Testis (tissue), 3 donors: ENCODE results near the gene PARP6. TPM values are rescaled to one million over a fixed set of nuclear protein-coding genes. Genes with fewer than 3 reads are reported as not detected.
A peak's percentile ranks its signal among the peaks of the same experiment; 100 is the strongest.

ENCODE experiments used
- DNase-seq: peaks from one replicate; pipeline ENCODE4 v3.0.0-alpha.2; 2019
- H3K27ac ChIP-seq, 2 donors: fragments of 200-600 bp; sonication (generic); one replicate each; pipeline ENCODE4 v1.5.1; 2019
- H3K27me3 ChIP-seq: fragments of 200-600 bp; sonication (generic); one replicate; pipeline ENCODE4 v1.5.1; 2019
- H3K36me3 ChIP-seq: fragments of 200-600 bp; sonication (generic); one replicate; pipeline ENCODE4 v1.5.1; 2017; ENCODE audit warnings: low read depth; ENCODE audit errors: missing control alignments
- H3K4me1 ChIP-seq: fragments of 200-600 bp; sonication (generic); one replicate; pipeline ENCODE4 v1.5.1; 2019
- H3K4me3 ChIP-seq, 2 donors: fragments of 200-600 bp; sonication (generic); one replicate each; pipeline ENCODE4 v1.5.1; 2017 to 2019
- H3K9me3 ChIP-seq: fragments of 200-600 bp; sonication (generic); one replicate; pipeline ENCODE4 v1.5.1; 2017
- POLR2A ChIP-seq: fragments of 450-650 bp; IDR thresholded peaks from one replicate; pipeline ENCODE4 v1.6.1; 2017; ENCODE audit warnings: antibody characterized with exemption, mild to moderate bottlenecking, moderate library complexity
- WGBS, 2 donors: methylation state at CpG; one replicate each; pipeline ENCODE4 v1.1.5; 2018; 5-methylcytosine and 5-hydroxymethylcytosine counted together
- intact Hi-C: fragments of 100-400 bp; cut with DNase I; formaldehyde crosslinking; loops from one replicate; pipeline ENCODE4 v1.15.1; 2023; ENCODE audit warnings: low total_unique reads
- polyA plus RNA-seq: library from polyadenylated mRNA; stranded (reverse); fragments of 350-450 nt; fragmentation: Illumina TruSeq; extraction: RNeasy Lipid Tissue Mini Kit (QIAGEN cat#74804); gene quantifications from one replicate; pipeline ENCODE4 v1.2.3, GENCODE V29; 2014; ENCODE audit warnings: low read depth, low replicate concordance; ENCODE audit not compliant: insufficient read depth
- total RNA-seq, 2 donors: library from RNA; depleted of rRNA; stranded (reverse); fragments of >200 nt; gene quantifications; one replicate each; pipeline ENCODE4 v1.2.3, GENCODE V29; 2016
- TF ChIP-seq, protein P1 (sequence below), 3 experiments: fragments of 450-650 bp in 2 of 3; fragments of 200-600 bp in 1 of 3; sonication (generic) in 1 of 3; IDR thresholded peaks; one replicate each; pipeline ENCODE4 v1.5.1; 2016 to 2019; ENCODE audit warnings: antibody characterized with exemption in 3 of 3, mild to moderate bottlenecking in 2 of 3, moderate library complexity in 1 of 3

PARP6 gene
- total and polyA plus RNA-seq, 3 donors from 2014 or later: 114 to 190 (median 182) TPM

DNA sequence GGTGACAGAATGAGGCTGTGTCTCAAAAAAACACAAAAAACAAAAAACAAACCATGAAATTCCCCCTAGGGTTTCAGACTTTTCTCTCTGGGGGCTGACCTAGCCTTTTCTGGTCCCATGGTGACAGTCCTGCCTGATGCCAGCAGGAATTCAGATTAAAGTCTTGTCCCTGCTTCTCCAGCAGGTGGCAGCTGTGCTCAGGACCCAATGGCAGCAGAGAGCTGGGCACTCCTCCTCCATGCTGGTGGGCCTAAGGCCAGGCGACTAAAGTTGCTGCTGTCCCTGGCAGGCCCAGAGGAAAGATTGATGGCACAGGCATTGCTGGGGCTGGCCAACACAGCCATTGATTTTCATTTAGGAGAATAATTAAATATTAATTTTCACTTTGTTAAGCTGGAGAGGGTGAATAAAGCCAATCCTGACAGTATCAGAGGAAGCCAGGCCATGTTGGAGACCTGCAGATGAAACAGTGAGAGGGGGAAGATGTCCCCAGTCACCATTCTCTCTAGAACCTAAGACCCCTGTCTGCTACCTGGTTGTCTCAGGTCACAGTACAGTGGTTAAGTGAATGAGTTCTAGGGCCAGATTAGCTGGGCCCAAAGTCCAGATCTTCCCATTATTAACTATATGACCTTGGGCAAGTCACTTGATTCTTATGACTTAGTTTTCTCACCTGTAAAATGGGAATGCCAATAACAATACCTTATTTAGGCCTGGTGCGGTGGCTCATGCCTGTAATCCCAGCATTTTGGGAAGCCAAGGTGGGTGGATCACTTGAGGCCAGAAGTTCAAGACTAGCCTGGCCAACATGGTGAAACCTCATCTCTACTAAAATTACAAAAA is 40.5 kb upstream of the PARP6 start:
- intact Hi-C loops: no loop called here
- H3K9me3 ChIP-seq: no peaks in the 10 kb centered on the region
- no peaks in the 10 kb centered on the region for H3K27me3 ChIP-seq
- no peak overlapping the region for H3K4me3 ChIP-seq
- no peak overlapping the region for H3K27ac ChIP-seq
- H3K4me1 ChIP-seq: no peaks in the 10 kb centered on the region
- no peak for TF ChIP-seq POLR2A
- TF ChIP-seq, protein P1, sequence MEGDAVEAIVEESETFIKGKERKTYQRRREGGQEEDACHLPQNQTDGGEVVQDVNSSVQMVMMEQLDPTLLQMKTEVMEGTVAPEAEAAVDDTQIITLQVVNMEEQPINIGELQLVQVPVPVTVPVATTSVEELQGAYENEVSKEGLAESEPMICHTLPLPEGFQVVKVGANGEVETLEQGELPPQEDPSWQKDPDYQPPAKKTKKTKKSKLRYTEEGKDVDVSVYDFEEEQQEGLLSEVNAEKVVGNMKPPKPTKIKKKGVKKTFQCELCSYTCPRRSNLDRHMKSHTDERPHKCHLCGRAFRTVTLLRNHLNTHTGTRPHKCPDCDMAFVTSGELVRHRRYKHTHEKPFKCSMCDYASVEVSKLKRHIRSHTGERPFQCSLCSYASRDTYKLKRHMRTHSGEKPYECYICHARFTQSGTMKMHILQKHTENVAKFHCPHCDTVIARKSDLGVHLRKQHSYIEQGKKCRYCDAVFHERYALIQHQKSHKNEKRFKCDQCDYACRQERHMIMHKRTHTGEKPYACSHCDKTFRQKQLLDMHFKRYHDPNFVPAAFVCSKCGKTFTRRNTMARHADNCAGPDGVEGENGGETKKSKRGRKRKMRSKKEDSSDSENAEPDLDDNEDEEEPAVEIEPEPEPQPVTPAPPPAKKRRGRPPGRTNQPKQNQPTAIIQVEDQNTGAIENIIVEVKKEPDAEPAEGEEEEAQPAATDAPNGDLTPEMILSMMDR (IDR thresholded peaks at IDR 0.05): peak; percentile 26 to 62 (median 35)
- WGBS, 2 donors: 64 to 85% methylated on average over 2 of the region's 2 CpGs
- peak; percentile 79 for DNase-seq
- H3K36me3 ChIP-seq: no peaks in the 10 kb centered on the region

DNA sequence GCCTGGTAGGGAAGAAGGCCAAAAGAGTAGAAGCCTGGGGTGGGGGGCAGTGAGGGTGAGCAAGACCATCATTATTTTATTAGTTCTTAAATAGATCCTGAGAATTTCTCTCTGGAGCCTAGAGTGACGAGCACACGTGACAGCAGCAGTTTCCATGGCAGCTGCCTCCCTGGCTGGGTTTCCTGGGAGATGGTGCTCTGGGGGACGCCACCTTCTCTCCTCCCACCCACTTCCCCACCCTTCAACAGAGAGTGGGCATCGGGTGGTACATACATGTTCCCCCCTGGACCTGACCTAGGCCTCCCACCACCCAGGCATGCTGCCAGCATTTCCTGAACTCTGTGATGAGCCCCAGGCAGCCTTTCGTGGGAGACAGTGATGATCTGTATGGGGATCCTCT is 34.7 kb upstream of the PARP6 start:
- no peak for TF ChIP-seq POLR2A
- TF ChIP-seq, protein P1 (IDR thresholded peaks at IDR 0.05): no peak
- Histone ChIP-seq H3K27me3 (no peaks in the 10 kb centered on the region), H3K4me3 (no peak overlapping the region), H3K36me3 (no peaks in the 10 kb centered on the region), H3K27ac (no peak overlapping the region), H3K4me1 (no peaks in the 10 kb centered on the region), H3K9me3 (no peaks in the 10 kb centered on the region)
- DNase-seq: no peak
- intact Hi-C loops: no loop called here
- 69 to 89% methylated on average over 5 of the region's 5 CpGs for WGBS, 2 donors

- Histone ChIP-seq H3K27ac (no peak overlapping the region), H3K4me1 (no peaks in the 10 kb centered on the region), H3K9me3 (no peaks in the 10 kb centered on the region), H3K4me3 (no peak overlapping the region), H3K36me3 (no peaks in the 10 kb centered on the region), H3K27me3 (no peaks in the 10 kb centered on the region)
- whole genome bisulfite sequencing, 2 donors: 74 to 77% methylated on average over 10 of the region's 10 CpGs
- intact Hi-C loops: no loop called here
- TF ChIP-seq POLR2A: no peak
- TF ChIP-seq, protein P1 (IDR thresholded peaks at IDR 0.05): no peak
- no peak for DNase-seq
Measured at GRCh38 chr15:72306211-72306785, 33.9 kb upstream of the PARP6 start.

- DNase-seq: no peak
- intact Hi-C loops: no loop called here
- Histone ChIP-seq H3K9me3 (no peaks in the 10 kb centered on the region), H3K4me1 (no peaks in the 10 kb centered on the region), H3K27me3 (no peaks in the 10 kb centered on the region), H3K27ac (no peak overlapping the region), H3K36me3 (no peaks in the 10 kb centered on the region), H3K4me3 (no peak overlapping the region)
- TF ChIP-seq POLR2A: no peak
- TF ChIP-seq, protein P1 (IDR thresholded peaks at IDR 0.05): no peak
- 77 to 94% methylated on average over 6 to 7 of the region's 7 CpGs for WGBS, 2 donors
Measured at GRCh38 chr15:72304596-72304995, 32.2 kb upstream of the PARP6 start.
